HEK293T (cell line): ENCODE data around the gene SAMHD1.
"Not testable (repeated sequence)": the region's sequence is repeated elsewhere in the genome, so short reads cannot be mapped to it uniquely, and the experiment has no call there.

Experiments
- ARNT ChIP-seq: fragments of 450-650 bp; IDR thresholded peaks from 2 replicates; pipeline ENCODE4 v1.6.1; 2017; ENCODE audit warnings: mild to moderate bottlenecking
- BHLHE40 ChIP-seq: fragments of 450-650 bp; IDR thresholded peaks from 2 replicates; pipeline ENCODE4 v1.6.1; 2016; ENCODE audit warnings: mild to moderate bottlenecking, moderate library complexity, borderline replicate concordance
- CTBP1 ChIP-seq: fragments of 450-650 bp; IDR thresholded peaks from 2 replicates; pipeline ENCODE4 v1.6.1; 2016; ENCODE audit warnings: borderline replicate concordance
- ELF4 ChIP-seq: fragments of 450-650 bp; IDR thresholded peaks from 2 replicates; pipeline ENCODE4 v1.6.1; 2017; ENCODE audit warnings: antibody characterized with exemption
- FOXA1 ChIP-seq: fragments of 450-650 bp; IDR thresholded peaks from 2 replicates; pipeline ENCODE4 v1.6.1; 2016; ENCODE audit warnings: mild to moderate bottlenecking
- FOXK2 ChIP-seq: fragments of 450-650 bp; IDR thresholded peaks from 2 replicates; pipeline ENCODE4 v1.6.1; 2016; ENCODE audit warnings: mild to moderate bottlenecking
- FOXM1 ChIP-seq: fragments of 450-650 bp; IDR thresholded peaks from 2 replicates; pipeline ENCODE4 v1.6.1; 2017; ENCODE audit warnings: mild to moderate bottlenecking, borderline replicate concordance
- HDGF ChIP-seq: fragments of 450-650 bp; IDR thresholded peaks from 2 replicates; pipeline ENCODE4 v1.6.1; 2017; ENCODE audit warnings: antibody characterized with exemption, borderline replicate concordance
- L3MBTL2 ChIP-seq: fragments of 450-650 bp; conservative IDR thresholded peaks from 2 replicates; pipeline ENCODE4 v1.6.1; 2016; ENCODE audit warnings: mild to moderate bottlenecking
- LEF1 ChIP-seq: fragments of 450-650 bp; IDR thresholded peaks from 2 replicates; pipeline ENCODE4 v1.6.1; 2017; ENCODE audit warnings: mild to moderate bottlenecking, borderline replicate concordance
- NFRKB ChIP-seq: fragments of 450-650 bp; IDR thresholded peaks from 2 replicates; pipeline ENCODE4 v1.6.1; 2016; ENCODE audit warnings: mild to moderate bottlenecking, moderate library complexity
- SUZ12 ChIP-seq: fragments of 450-650 bp; IDR thresholded peaks from 2 replicates; pipeline ENCODE4 v1.6.1; 2016; ENCODE audit warnings: mild to moderate bottlenecking
- TARDBP ChIP-seq: fragments of 450-650 bp; IDR thresholded peaks from 2 replicates; pipeline ENCODE4 v1.6.1; 2016
- TF ChIP-seq, protein P1 (sequence below): fragments of 450-650 bp; IDR thresholded peaks from 2 replicates; pipeline ENCODE4 v1.6.1; 2016

DNA sequence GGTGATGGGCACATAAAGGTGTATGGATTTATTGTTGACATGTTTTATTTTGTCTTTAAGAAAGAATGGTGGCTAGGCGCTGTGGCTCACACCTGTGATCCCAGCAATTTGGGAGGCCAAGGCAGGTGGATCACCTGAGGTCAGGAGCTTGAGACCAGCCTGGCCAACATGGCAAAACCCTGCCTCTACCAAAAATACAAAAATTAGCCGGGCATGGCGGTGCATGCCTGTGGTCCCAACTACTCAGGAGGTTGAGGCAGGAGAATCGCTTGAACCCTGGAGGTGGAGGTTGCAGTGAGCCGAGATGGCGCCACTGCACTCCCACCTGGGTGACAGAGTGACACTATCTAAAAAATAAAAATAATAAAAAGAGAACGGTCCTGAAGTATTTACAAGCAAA, 45.4 kb downstream of the SAMHD1 start:
- not testable (repeated sequence) for TF ChIP-seq LEF1, FOXK2, CTBP1, FOXM1, BHLHE40, ARNT, SUZ12, FOXA1, NFRKB, HDGF, L3MBTL2, ELF4, TARDBP
- TF ChIP-seq, protein P1, sequence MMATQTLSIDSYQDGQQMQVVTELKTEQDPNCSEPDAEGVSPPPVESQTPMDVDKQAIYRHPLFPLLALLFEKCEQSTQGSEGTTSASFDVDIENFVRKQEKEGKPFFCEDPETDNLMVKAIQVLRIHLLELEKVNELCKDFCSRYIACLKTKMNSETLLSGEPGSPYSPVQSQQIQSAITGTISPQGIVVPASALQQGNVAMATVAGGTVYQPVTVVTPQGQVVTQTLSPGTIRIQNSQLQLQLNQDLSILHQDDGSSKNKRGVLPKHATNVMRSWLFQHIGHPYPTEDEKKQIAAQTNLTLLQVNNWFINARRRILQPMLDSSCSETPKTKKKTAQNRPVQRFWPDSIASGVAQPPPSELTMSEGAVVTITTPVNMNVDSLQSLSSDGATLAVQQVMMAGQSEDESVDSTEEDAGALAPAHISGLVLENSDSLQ, result not testable (repeated sequence)
